Measurements from ENCODE around the gene EIF2D. TPM values are rescaled to one million over a fixed set of nuclear protein-coding genes. Genes with fewer than 3 reads are reported as not detected.

EIF2D gene
- total and polyA plus RNA-seq, 2 of the 8 experiments (the other 6 are each of a cell fraction or from before 2014, with no cell fraction given): 36.1 to 37.1 TPM

DNA sequence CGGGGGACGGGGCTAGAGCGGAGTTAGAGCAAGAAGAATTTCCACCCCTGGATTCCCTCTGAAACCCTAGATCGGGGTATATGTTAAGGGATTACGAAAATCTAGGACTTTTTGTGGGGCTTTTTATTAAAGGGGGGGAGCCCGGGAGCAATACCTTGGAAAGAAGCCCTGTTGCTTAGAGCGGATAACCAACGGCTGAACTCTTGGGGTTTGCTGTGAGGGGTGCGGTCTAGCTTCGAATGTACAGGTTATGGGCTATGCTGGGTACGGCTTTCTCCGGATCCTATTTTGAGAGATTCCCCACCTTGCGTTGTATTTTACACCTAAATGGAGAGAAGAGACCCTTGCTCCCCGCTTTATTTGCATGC, 23.7 kb upstream of the EIF2D start:
- no peak overlapping the region for H4K91ac ChIP-seq (replicated peaks; ENCODE audit: insufficient read length, low read length)
- FAIRE-seq: no peak

More for the DNA sequence above, 23.7 kb upstream of the EIF2D start:
- Histone ChIP-seq H2AFZ (ENCODE audit: low read length) (no peak overlapping the region), H3K23me2 (ENCODE audit: low read depth, low read length) (peaks cover 8% of the 10 kb centered on the region; the same call in 1 of the 2 replicates), H2BK120ac (replicated peaks; ENCODE audit: low read depth, low read length) (no peak overlapping the region), H4K5ac (ENCODE audit: insufficient read length, low read depth, low read length) (no peak overlapping the region), H3K4me3 (ENCODE audit: extremely low read depth in 1 of 4, insufficient read depth in 2 of 4, low read depth in 3 of 4, low read length in 4 of 4) (peak overlapping the region; percentile 66 to 88 (median 79)), H3K27ac (ENCODE audit: low read depth, low read length) (no peak overlapping the region), H4K20me1 (replicated peaks in 1 of 2; ENCODE audit: control insufficient read depth in 1 of 2, insufficient read depth in 2 of 2, low read length in 2 of 2) (no peaks in the 10 kb centered on the region), H3K9me3 (ENCODE audit: insufficient read depth in 2 of 2, low read depth in 1 of 2, low read length in 1 of 2) (no peaks in the 10 kb centered on the region), H2AK5ac (ENCODE audit: low read depth, low read length) (no peak overlapping the region), H2BK5ac (ENCODE audit: low read depth, low read length) (no peak overlapping the region), H3K79me2 (ENCODE audit: control insufficient read depth in 1 of 2, insufficient read depth in 2 of 2, low read length in 2 of 2) (no peaks in the 10 kb centered on the region), H3K36me3 (ENCODE audit: control insufficient read depth in 2 of 4, insufficient read depth in 4 of 4, low read length in 3 of 4) (no peaks in the 10 kb centered on the region), H3K23ac (ENCODE audit: insufficient read length) (no peak overlapping the region), H2BK20ac (ENCODE audit: low read length) (no peak overlapping the region), H4K8ac (ENCODE audit: extremely low read depth, insufficient read depth, low read length) (no peak overlapping the region), H2BK12ac (ENCODE audit: low read depth, low read length) (no peak overlapping the region), H3K4me2 (ENCODE audit: insufficient read depth in 1 of 2, low read depth in 2 of 2, low read length in 2 of 2) (peak overlapping the region; percentile 70 to 76), H3K18ac (ENCODE audit: extremely low read depth, low read length) (no peak overlapping the region; the same call in 1 of the 2 replicates), H3K79me1 (ENCODE audit: low read depth, low read length) (no peaks in the 10 kb centered on the region), H3K9ac (replicated peaks in 1 of 4; ENCODE audit: extremely low read depth in 1 of 4, low read depth in 3 of 4, low read length in 3 of 4) (no peak overlapping the region), H3K4me1 (replicated peaks in 1 of 4; ENCODE audit: control insufficient read depth in 3 of 4, insufficient read depth in 4 of 4, low read length in 3 of 4) (peaks cover 0 to 10% (median 4%) of the 10 kb centered on the region in 4 experiments; a peak in 4 of 7 replicates), H3K14ac (ENCODE audit: insufficient read length) (no peak overlapping the region), H2BK15ac (ENCODE audit: low read length) (no peak overlapping the region), H3K27me3 (replicated peaks in 1 of 4; ENCODE audit: control insufficient read depth in 3 of 4, extremely low read depth in 1 of 4, insufficient read depth in 3 of 4, low read length in 3 of 4) (peaks cover 0 to 4% (median 0%) of the 10 kb centered on the region in 4 experiments; a peak in 2 of 7 replicates), H3K56ac (replicated peaks; ENCODE audit: insufficient read length, low read depth, low read length) (peak overlapping the region; percentile 59), H3K4ac (replicated peaks; ENCODE audit: insufficient read length, low read depth, low read length) (no peak overlapping the region)
- DNase-seq (ENCODE audit: low read depth in 1 of 2, low spot score in 2 of 2): no peak
- TF ChIP-seq FOSL1 (IDR thresholded peaks at IDR 0.05; ENCODE audit: insufficient read depth, low read depth, low read length) (no peak), SIRT6 (IDR thresholded peaks at IDR 0.05; ENCODE audit: low read length) (no peak), SRF (IDR thresholded peaks at IDR 0.05; ENCODE audit: low read depth, low read length) (no peak), GABPA (IDR thresholded peaks at IDR 0.05; ENCODE audit: borderline replicate concordance, insufficient read depth, low read length) (no peak), TCF12 (IDR thresholded peaks at IDR 0.05; ENCODE audit: low read depth, low read length) (no peak), POU5F1 (IDR thresholded peaks at IDR 0.05; ENCODE audit: low read depth, low read length) (no peak), BRCA1 (IDR thresholded peaks at IDR 0.05; ENCODE audit: low read depth, low read length) (no peak), ASH2L (IDR thresholded peaks at IDR 0.05; ENCODE audit: low read length) (no peak)
- 3% methylated on average over 14 of the region's 14 CpGs; no CpG with 5 or more reads in 1 of the 2 experiments for WGBS, 2 experiments (ENCODE audit: extremely low coverage in 1 of 2, insufficient coverage in 1 of 2, insufficient read length in 1 of 2, insufficient replicate concordance in 2 of 2, low coverage in 1 of 2, low lambda C conversion rate in 2 of 2, missing lambda C conversion rate in 1 of 2)
- ChIA-PET POLR2A (ENCODE audit: partially characterized antibody) (interaction anchor here (0.9 to 2.3 kb wide), 7 partner anchors 22 to 273 kb away, joined by 3 to 13 read pairs (median 3); partner anchors contain the start of gene MAPKAPK2), CTCF (ENCODE audit: partially characterized antibody) (interaction anchor here (1.0 to 19.2 kb wide), 6 partner anchors 10 to 29 kb away, joined by 3 to 666 read pairs (median 22); partner anchors contain the start of gene EIF2D)

Data from H1 (cell line).